Measurements from ENCODE around the gene LYAR. TPM values are rescaled to one million over a fixed set of nuclear protein-coding genes. Genes with fewer than 3 reads are reported as not detected.
A peak's percentile ranks its signal among the peaks of the same experiment; 100 is the strongest.

The LYAR gene
- total RNA-seq, 1 experiment from 2014 or later: 37.5 TPM

- Histone ChIP-seq H2AFZ (ENCODE audit: low read length) (peak overlapping the region; percentile 93), H3K9me2 (replicated peaks; ENCODE audit: low read length) (no peaks in the 10 kb centered on the region), H3K36me3 (ENCODE audit: low read depth, low read length) (no peaks in the 10 kb centered on the region), H3K4me3 (ENCODE audit: low read length) (peak overlapping the region; percentile 94), H3K27me3 (ENCODE audit: low read length) (no peaks in the 10 kb centered on the region), H3K9me3 (ENCODE audit: low read length) (no peaks in the 10 kb centered on the region), H4K20me1 (ENCODE audit: low read length) (no peaks in the 10 kb centered on the region), H3F3A (ENCODE audit: low read length, unreplicated experiment) (no peaks in the 10 kb centered on the region), H3K4me1 (ENCODE audit: insufficient read depth, low read length) (peaks cover 13% of the 10 kb centered on the region), H3K4me2 (ENCODE audit: low read length) (peak overlapping the region; percentile 97), H3K27ac (ENCODE audit: low read length) (peak overlapping the region; percentile 76), H3K79me2 (ENCODE audit: low read length) (peaks cover 11% of the 10 kb centered on the region), H3K9ac (ENCODE audit: low read length) (peak overlapping the region; percentile 97)
- intact Hi-C loops (cut with micrococcal nuclease): no loop called here
- ATAC-seq (no peak), DNase-seq (no peak)
- no TSS peak for BruUV-seq (replicated peaks)
- TF ChIP-seq EZH2phosphoT487 (IDR thresholded peaks at IDR 0.05; ENCODE audit: borderline replicate concordance, low read length): no peak
- TF ChIP-seq EZH2 (IDR thresholded peaks at IDR 0.05; ENCODE audit: low read length, unreplicated experiment): no peak
- no peak for TF ChIP-seq CTCF (conservative IDR thresholded peaks at IDR 0.05; ENCODE audit: low read depth, low read length)
- ChIA-PET POLR2A (ENCODE audit: unreplicated experiment) (no interaction called here), CTCF (no interaction called here)
Observed at GRCh38 chr4:4248885-4249203, 41.1 kb downstream of the LYAR start.

- peak within 1 kb of the TSS; percentile 76 for H3K27ac ChIP-seq (ENCODE audit: low read length)
- peaks cover 13% of the 10 kb centered on the region for H3K4me1 ChIP-seq (ENCODE audit: insufficient read depth, low read length)
- peak within 1 kb of the TSS; percentile 94 for H3K4me3 ChIP-seq (ENCODE audit: low read length)
- TSS peak; percentile 96 for BruUV-seq (replicated peaks)
- no peaks in the 10 kb centered on the region for H3K9me2 ChIP-seq (replicated peaks; ENCODE audit: low read length)
- peak; percentile 94 for ATAC-seq
- ChIA-PET CTCF (no interaction called here), POLR2A (ENCODE audit: unreplicated experiment) (interaction anchor here (0.6 kb wide), 2 partner anchors 50 to 1499 kb away, joined by 5 read pairs; no protein-coding TSS in a partner anchor)
- no peaks in the 10 kb centered on the region for H3K36me3 ChIP-seq (ENCODE audit: low read depth, low read length)
- peak within 1 kb of the TSS; percentile 97 for H3K9ac ChIP-seq (ENCODE audit: low read length)
- peak; percentile 88 for DNase-seq
- no peaks in the 10 kb centered on the region for H3K9me3 ChIP-seq (ENCODE audit: low read length)
- no peaks in the 10 kb centered on the region for H3F3A ChIP-seq (ENCODE audit: low read length, unreplicated experiment)
- no peaks in the 10 kb centered on the region for H4K20me1 ChIP-seq (ENCODE audit: low read length)
- peaks cover 11% of the 10 kb centered on the region for H3K79me2 ChIP-seq (ENCODE audit: low read length)
- H2AFZ ChIP-seq (ENCODE audit: low read length): peak within 1 kb of the TSS; percentile 93
- no peaks in the 10 kb centered on the region for H3K27me3 ChIP-seq (ENCODE audit: low read length)
- no peak for TF ChIP-seq EZH2phosphoT487 (IDR thresholded peaks at IDR 0.05; ENCODE audit: borderline replicate concordance, low read length)
- no peak for TF ChIP-seq CTCF (conservative IDR thresholded peaks at IDR 0.05; ENCODE audit: low read depth, low read length)
- intact Hi-C loops (cut with micrococcal nuclease): no loop called here
- H3K4me2 ChIP-seq (ENCODE audit: low read length): peak within 1 kb of the TSS; percentile 97
Observed at GRCh38 chr4:4248029-4248884, 41.7 kb downstream of the LYAR start, which contains the start of gene TMEM128. Gene TMEM128 (minus strand): TSS chr4:4248223. CDS start chr4:4248202, 21 bp downstream.

- H2AFZ ChIP-seq (ENCODE audit: low read length): peak overlapping the region; percentile 93
Observed at GRCh38 chr4:4247696-4248028, 42.3 kb downstream of the LYAR start.

More at GRCh38 chr4:4247696-4248028, 42.3 kb downstream of the LYAR start:
- Histone ChIP-seq H3F3A (ENCODE audit: low read length, unreplicated experiment) (no peaks in the 10 kb centered on the region), H3K4me3 (ENCODE audit: low read length) (peak overlapping the region; percentile 94), H3K4me1 (ENCODE audit: insufficient read depth, low read length) (peaks cover 13% of the 10 kb centered on the region), H3K4me2 (ENCODE audit: low read length) (peak overlapping the region; percentile 97), H3K27me3 (ENCODE audit: low read length) (no peaks in the 10 kb centered on the region), H3K9me2 (replicated peaks; ENCODE audit: low read length) (no peaks in the 10 kb centered on the region), H3K27ac (ENCODE audit: low read length) (peak overlapping the region; percentile 76), H3K36me3 (ENCODE audit: low read depth, low read length) (no peaks in the 10 kb centered on the region), H3K9me3 (ENCODE audit: low read length) (no peaks in the 10 kb centered on the region), H3K9ac (ENCODE audit: low read length) (peak overlapping the region; percentile 97), H4K20me1 (ENCODE audit: low read length) (no peaks in the 10 kb centered on the region), H3K79me2 (ENCODE audit: low read length) (peaks cover 11% of the 10 kb centered on the region)
- POLR2A ChIA-PET (ENCODE audit: unreplicated experiment): no interaction called here
- TF ChIP-seq EZH2phosphoT487 (IDR thresholded peaks at IDR 0.05; ENCODE audit: borderline replicate concordance, low read length) (no peak), EZH2 (IDR thresholded peaks at IDR 0.05; ENCODE audit: low read length, unreplicated experiment) (no peak), CTCF (conservative IDR thresholded peaks at IDR 0.05; ENCODE audit: low read depth, low read length) (no peak)
- CTCF ChIA-PET: no interaction called here
- no peak for ATAC-seq
- intact Hi-C loops (cut with micrococcal nuclease): no loop called here
- TSS peak; percentile 73 for BruUV-seq (replicated peaks)
- DNase-seq: peak; percentile 7
